ENCODE measurements around the gene SNRPD3.
"Not testable (repeated sequence)": the region's sequence is repeated elsewhere in the genome, so short reads cannot be mapped to it uniquely, and the experiment has no call there.

SNRPD3 gene

GRCh38 chr22:24593559-24593835 lies 37.7 kb downstream of the SNRPD3 start:
- DNase-seq = not testable (repeated sequence)

DNA sequence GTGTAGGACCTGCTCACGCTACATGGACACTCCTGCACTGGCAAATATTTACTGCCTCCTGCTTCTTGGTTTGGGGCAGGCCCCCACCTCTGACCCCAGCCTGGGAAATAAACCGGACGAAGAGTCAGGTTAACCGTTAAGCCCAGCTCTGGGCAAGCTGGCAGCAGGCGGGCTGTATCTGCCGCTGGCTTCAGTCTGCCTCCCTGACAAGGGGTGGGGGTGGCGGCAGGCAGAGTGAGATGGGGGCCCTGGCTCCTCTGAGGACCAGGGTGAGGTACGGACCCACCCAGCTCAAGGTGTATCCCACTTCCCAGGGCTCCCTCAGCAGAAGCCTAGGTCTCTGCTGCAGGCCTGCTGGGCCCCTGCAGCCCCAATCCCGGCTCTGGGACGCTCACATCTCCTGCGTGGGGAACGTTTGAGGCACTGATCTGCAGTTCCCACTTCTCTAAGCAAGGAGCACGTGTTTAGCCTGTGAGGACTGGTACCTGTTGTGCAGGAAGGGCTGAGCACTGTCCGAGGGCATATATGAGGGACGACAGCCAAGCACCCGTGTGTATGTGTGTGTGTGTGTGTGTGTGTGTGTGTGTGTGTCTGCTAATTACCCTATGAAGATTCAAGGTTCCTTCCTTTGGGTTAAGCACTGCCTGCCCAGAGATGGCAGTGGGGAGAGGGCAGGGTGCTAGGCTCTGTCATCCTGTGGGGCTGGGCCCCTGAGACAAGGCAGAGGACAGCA lies 38.2 kb downstream of the SNRPD3 start:
- no peak for DNase-seq

DNA sequence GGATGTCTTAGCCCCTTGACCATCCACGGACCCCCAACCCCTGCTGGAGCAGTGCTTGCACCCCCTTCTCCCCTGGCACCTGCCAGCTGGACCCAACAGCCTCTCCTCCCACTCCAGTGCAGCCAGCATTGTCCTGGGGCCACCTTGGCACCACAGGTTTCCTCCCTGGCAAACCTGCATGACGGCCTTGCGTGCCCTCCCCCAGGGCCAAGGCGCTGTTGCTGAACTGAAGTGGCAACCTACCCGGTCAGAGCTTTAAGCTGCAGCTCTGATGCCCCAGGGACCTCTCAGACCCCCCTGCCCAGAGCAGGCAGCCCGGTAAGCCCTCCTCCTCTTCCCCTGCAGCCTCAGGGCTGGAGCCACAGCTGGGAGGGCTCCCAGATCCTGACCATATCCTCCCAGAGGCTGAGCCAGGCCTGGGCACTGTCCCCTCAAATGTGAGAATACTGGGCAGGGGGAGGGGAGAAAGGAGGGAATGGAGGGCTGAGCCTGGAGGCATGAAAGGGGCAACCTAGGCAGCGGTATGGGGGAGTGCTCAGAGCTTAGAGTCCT lies 38.8 kb downstream of the SNRPD3 start:
- no peak for DNase-seq

GRCh38 chr22:24595228-24595627 lies 39.4 kb downstream of the SNRPD3 start:
- no peak for DNase-seq

GRCh38 chr22:24595863-24596262 lies 40.1 kb downstream of the SNRPD3 start:
- no peak for DNase-seq

DNA sequence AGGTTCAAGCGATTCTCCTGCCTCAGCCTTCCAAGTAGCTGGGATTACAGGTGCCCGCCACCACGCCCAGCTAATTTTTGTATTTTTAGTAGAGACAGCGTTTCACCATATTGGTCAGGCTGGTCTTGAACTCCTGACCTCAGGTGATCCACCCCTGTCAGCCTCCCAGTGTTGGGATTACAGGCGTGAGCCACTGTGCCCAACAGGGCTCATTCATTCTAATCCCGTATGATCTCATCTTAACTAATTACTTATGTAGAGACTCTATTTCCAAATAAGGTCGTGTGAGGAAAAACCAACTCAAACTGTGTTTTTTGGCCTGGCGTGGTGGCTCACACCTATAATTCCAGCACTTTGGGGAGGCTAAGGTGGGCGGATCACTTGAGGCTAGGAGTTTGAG lies 41.3 kb downstream of the SNRPD3 start:
- DNase-seq = not testable (repeated sequence)

- DNase-seq = no peak
These were observed 43.7 kb downstream of the SNRPD3 start for GRCh38 chr22:24599514-24599913.

DNA sequence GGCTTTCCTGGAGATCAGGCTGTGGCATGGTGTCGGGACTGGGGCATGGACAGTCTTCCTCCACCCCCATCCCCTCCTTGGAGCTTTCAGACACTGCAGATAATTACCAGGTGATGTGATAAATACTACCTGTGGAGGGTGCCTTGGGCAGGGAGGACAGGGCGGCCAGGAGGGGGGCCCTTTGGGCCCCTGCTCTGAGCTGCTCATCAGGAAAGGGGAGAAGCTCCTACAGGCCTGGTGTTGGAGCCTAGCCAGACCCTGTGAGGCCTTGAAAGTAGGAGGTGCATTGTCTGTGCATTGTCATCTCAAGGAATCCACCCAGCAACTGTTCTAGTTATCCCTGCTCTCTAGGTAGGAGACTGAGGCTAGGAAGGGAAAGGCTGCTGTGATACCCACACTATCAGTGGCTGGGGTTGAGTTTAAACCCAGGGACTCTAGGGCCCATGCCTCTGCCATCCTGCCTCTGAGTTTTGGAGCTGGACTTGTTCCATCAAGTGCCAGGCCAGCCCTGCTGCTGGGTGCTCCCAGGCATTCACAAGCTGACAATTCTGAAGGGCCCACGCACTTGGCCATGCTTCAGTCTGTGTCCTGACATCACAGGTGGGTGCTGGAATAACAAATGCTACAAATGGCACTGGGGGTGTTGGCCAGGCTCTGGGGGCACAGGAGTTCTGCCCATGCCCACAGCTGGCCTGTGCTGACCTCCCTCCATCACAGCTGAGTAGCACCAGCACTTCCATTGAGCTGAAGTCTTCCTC lies 44.3 kb downstream of the SNRPD3 start:
- not testable (repeated sequence) for DNase-seq

- no peak for DNase-seq
These were observed 45.7 kb downstream of the SNRPD3 start for GRCh38 chr22:24601217-24602104.

DNA sequence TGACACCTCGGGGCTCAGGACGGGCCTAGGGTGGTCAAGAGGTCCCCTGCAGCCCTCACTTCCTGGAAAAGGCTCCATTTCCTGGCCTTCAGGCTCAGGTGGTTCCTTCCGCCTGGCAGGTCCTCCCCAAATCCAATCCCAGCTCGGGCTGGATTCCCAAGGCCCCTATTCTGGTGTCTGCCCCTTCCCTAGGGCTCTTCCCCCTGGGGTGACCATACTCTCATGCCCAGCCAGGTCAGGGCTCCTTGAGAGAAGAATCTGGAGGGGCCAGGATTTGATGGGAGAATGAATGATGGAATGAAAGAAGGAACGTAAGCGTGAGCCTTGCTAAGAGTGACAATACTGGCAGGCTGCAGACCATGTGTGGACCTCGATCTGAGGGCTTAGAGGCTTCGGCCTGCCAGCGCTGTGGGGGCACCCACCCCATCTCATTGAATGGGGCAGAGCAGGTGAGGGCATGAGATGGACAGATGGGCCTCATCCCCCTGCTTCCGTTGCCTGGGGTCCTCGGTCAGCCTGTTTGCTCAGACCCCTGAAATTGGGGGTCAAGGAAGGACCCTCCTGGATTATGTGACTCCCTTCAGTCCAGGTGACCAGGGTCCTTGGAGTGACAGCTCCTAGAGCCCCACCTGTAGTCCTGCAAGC lies 46.4 kb downstream of the SNRPD3 start:
- DNase-seq = not testable (repeated sequence)

GRCh38 chr22:24602847-24603769 lies 47.3 kb downstream of the SNRPD3 start, which contains the start of gene GGT1:
Gene GGT1 (plus strand): TSS chr22:24603193. CDS start chr22:24611082, 7,889 bp downstream.
- not testable (repeated sequence) for DNase-seq

- not testable (repeated sequence) for DNase-seq
These were observed 48.2 kb downstream of the SNRPD3 start for GRCh38 chr22:24603770-24604629.

GRCh38 chr22:24606340-24606739 lies 50.5 kb downstream of the SNRPD3 start:
- DNase-seq = not testable (repeated sequence)

DNA sequence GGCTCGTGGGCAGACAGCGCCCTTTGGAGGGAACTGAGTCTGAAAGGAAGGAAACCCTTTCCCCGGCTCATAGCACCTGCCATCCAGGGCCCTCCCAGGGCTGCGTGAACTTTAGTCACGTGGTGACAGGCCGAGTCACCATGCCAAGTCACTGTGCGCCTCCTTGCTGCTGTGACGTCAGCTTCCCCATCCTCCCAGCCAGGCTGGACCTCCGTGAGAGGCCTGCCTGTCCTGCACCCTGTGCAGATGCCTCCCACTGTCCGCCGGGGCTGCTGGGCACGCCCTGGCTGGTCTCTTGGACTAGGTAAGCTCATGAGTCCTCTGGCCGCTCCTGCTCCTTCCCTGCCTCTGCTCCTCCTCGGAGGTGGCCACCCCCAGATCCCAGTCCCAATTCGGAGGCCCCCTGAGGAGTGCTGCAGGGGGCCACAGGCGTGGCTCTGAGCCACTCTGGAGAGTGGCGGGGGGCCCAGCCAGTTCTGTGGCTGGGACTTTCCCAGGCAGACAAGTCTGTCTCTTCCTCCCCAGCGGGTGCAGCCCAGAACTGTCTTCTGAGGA lies 51.7 kb downstream of the SNRPD3 start:
- DNase-seq = peak; percentile 71

DNA sequence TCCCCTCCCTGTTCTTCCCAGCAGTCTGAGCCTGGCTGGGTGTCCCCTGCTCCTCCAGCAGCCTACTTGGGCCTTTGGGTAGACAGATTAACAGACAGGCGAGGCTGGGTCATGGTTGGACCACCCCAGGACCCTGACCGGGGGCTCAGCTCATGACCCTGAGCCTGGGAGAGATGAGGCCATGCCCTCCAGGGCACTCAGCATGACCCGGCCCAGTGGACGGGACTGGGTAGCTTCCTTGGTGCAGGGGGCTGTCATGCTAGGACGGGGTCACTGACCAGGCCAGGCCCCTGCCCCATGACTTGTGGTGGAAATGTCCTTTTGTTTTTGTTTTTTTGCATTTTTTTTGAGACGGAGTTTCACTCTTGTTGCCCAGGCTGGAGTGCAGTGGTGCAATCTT lies 52.5 kb downstream of the SNRPD3 start:
- not testable (repeated sequence) for DNase-seq

- DNase-seq = not testable (repeated sequence)
These were observed 54.1 kb downstream of the SNRPD3 start for GRCh38 chr22:24609888-24610287.

- DNase-seq = not testable (repeated sequence)
These were observed 59.0 kb downstream of the SNRPD3 start for GRCh38 chr22:24614794-24615193.

DNA sequence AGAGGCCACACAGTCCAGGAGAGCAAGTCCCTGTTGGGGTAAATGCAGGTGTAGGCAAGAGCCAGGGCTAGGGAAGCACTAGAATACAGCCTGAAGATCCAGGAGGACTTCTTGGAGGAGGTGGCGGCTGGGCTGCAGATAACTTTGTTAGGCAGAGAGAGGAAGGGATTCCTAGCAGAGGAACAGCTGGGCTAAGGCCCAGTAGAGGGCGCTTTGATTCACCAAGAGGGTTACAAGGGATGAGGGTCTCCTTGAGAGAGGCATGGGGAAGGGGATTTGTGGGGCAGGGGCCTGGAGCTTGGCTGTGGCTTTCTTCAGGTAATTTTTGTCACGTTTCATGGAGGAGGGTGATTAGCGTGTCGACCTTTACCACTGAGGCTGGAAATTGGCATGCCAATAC lies 65.4 kb downstream of the SNRPD3 start:
- not testable (repeated sequence) for DNase-seq

- DNase-seq = not testable (repeated sequence)
These were observed 66.8 kb downstream of the SNRPD3 start for GRCh38 chr22:24622596-24622995.
